ENCODE measurements around the gene TACO1.

The TACO1 gene

GRCh38 chr17:63610854-63611253 is 10.2 kb downstream of the TACO1 start (continued):
- TF ChIP-seq MEIS1 (CRISPR knock-in tag; IDR thresholded peaks at IDR 0.05; ENCODE audit: borderline replicate concordance) (no peak), ZBTB7A (tag by site-specific recombination; IDR thresholded peaks at IDR 0.05; ENCODE audit: low read depth) (no peak), ZNF473 (tag by site-specific recombination; IDR thresholded peaks at IDR 0.05) (no peak), PATZ1 (tag by site-specific recombination; IDR thresholded peaks at IDR 0.05) (no peak), ELK4 (IDR thresholded peaks at IDR 0.05; ENCODE audit: borderline replicate concordance, low read depth, low read length) (no peak), ZNF768 (tag by site-specific recombination; IDR thresholded peaks at IDR 0.05) (no peak), KLF7 (tag by site-specific recombination; IDR thresholded peaks at IDR 0.05; ENCODE audit: borderline replicate concordance) (no peak)

GRCh38 chr17:63611354-63611753 is 10.7 kb downstream of the TACO1 start:
- H3K4me3 ChIP-seq (ENCODE audit: low read depth, low read length) = no peak overlapping the region
- ChIA-PET CTCF (interaction anchor here (0.7 to 5.2 kb wide), 50 partner anchors 9 to 1293 kb away, joined by 3 to 106 read pairs (median 5); partner anchors contain the start of genes MAP3K3 and TACO1), POLR2A (interaction anchor here (0.6 to 2.8 kb wide), 6 partner anchors 10 to 1494 kb away, joined by 3 to 30 read pairs (median 5); partner anchors contain the start of genes MAP3K3 and TACO1)
- H3K27ac ChIP-seq (ENCODE audit: extremely low read depth, low read depth, low read length) = 0 out of 2 replicates have a peak overlapping the region, but pooled peaks have one; percentile 16
- H3K36me3 ChIP-seq (ENCODE audit: control insufficient read depth in 2 of 2, insufficient read depth in 1 of 2, low read length in 2 of 2) = peaks cover 17 to 43% of the 10 kb centered on the region in 2 experiments
- H3K4me1 ChIP-seq (ENCODE audit: control insufficient read depth, insufficient read depth, low read length) = no peaks in the 10 kb centered on the region
- no peak for TF ChIP-seq ZNF561 (tag by site-specific recombination; IDR thresholded peaks at IDR 0.05; ENCODE audit: borderline replicate concordance)
- TF ChIP-seq ZNF391 (tag by site-specific recombination; IDR thresholded peaks at IDR 0.05; ENCODE audit: borderline replicate concordance, low read depth) = no peak
- no peaks in the 10 kb centered on the region for H3K9me3 ChIP-seq (ENCODE audit: control insufficient read depth, insufficient read depth, low read depth, low read length)

GRCh38 chr17:63613663-63614062 is 13.0 kb downstream of the TACO1 start:
- Histone ChIP-seq H3K27ac (ENCODE audit: extremely low read depth, low read depth, low read length) (no peak overlapping the region), H3K4me3 (ENCODE audit: low read depth, low read length) (no peak overlapping the region), H3K9me3 (ENCODE audit: control insufficient read depth, insufficient read depth, low read depth, low read length) (no peaks in the 10 kb centered on the region), H3K36me3 (ENCODE audit: control insufficient read depth in 2 of 2, insufficient read depth in 1 of 2, low read length in 2 of 2) (peaks cover 7 to 19% of the 10 kb centered on the region in 2 experiments), H3K4me1 (ENCODE audit: control insufficient read depth, insufficient read depth, low read length) (no peaks in the 10 kb centered on the region)
- ChIA-PET CTCF (interaction anchor here (0.6 to 5.2 kb wide), 4 partner anchors 12 to 193 kb away, joined by 4 to 106 read pairs (median 42); partner anchors contain the start of gene TACO1), POLR2A (no interaction called here)
- TF ChIP-seq ZNF239 (tag by site-specific recombination; IDR thresholded peaks at IDR 0.05) (no peak), ZNF670 (tag by site-specific recombination; IDR thresholded peaks at IDR 0.05; ENCODE audit: low read depth) (no peak), HIC1 (tag by site-specific recombination; IDR thresholded peaks at IDR 0.05) (no peak), ZBTB20 (tag by site-specific recombination; IDR thresholded peaks at IDR 0.05) (no peak), GLIS2 (tag by site-specific recombination; IDR thresholded peaks at IDR 0.05) (no peak), ZNF266 (tag by site-specific recombination; IDR thresholded peaks at IDR 0.05; ENCODE audit: low read depth) (no peak), INSM2 (tag by site-specific recombination; IDR thresholded peaks at IDR 0.05) (no peak), PATZ1 (tag by site-specific recombination; IDR thresholded peaks at IDR 0.05) (no peak), RBAK (tag by site-specific recombination; IDR thresholded peaks at IDR 0.05) (no peak)
